Fibroblast of lung (primary cell): ENCODE measurements around the gene DAZAP2. TPM values are rescaled to one million over a fixed set of nuclear protein-coding genes. Genes with fewer than 3 reads are reported as not detected.
"Not testable (repeated sequence)": the region's sequence is repeated elsewhere in the genome, so short reads cannot be mapped to it uniquely, and the experiment has no call there.

ENCODE experiments used
- DNase-seq, 2 donors: peaks; one replicate each; pipeline versions ENCODE4 v3.0.0 to v3.0.0-alpha.2; 2010; ENCODE audit warnings: low read depth in 2 of 2
- H2AFZ ChIP-seq: 2 replicates; pipeline ENCODE4 v1.5.1; 2012; ENCODE audit warnings: low read length, control low read depth, inconsistent platforms
- H3K27ac ChIP-seq: 2 replicates; pipeline ENCODE4 v1.5.1; 2011; ENCODE audit warnings: low read length, control low read depth; ENCODE audit not compliant: insufficient read depth
- H3K27me3 ChIP-seq: 2 replicates; pipeline ENCODE4 v1.5.1; 2011; ENCODE audit warnings: mild to moderate bottlenecking, low read length; ENCODE audit not compliant: control insufficient read depth, insufficient read depth
- H3K36me3 ChIP-seq: 2 replicates; pipeline ENCODE4 v1.5.1; 2011; ENCODE audit warnings: low read length; ENCODE audit not compliant: control insufficient read depth, insufficient read depth
- H3K4me1 ChIP-seq: 2 replicates; pipeline ENCODE4 v1.5.1; 2011; ENCODE audit warnings: low read length; ENCODE audit not compliant: control insufficient read depth, insufficient read depth; ENCODE audit errors: extremely low read depth
- H3K4me2 ChIP-seq: 2 replicates; pipeline ENCODE4 v1.5.1; 2011; ENCODE audit warnings: low read length, control low read depth; ENCODE audit not compliant: insufficient read depth; ENCODE audit errors: extremely low read depth
- H3K4me3 ChIP-seq, 4 experiments: fragments of 200-600 bp in 1 of 4; sonication (generic) in 1 of 4; replicated peaks in 1 of 4; 2 replicates each; pipeline ENCODE4 v1.5.1; 2011 to 2016; ENCODE audit warnings: low read length in 4 of 4, low read depth in 3 of 4, mild to moderate bottlenecking in 3 of 4, control low read depth in 2 of 4, inconsistent platforms in 1 of 4, mixed read lengths in 1 of 4; ENCODE audit not compliant: insufficient read depth in 1 of 4; ENCODE audit errors: control extremely low read depth in 1 of 4
- H3K79me2 ChIP-seq: 2 replicates; pipeline ENCODE4 v1.5.1; 2012; ENCODE audit warnings: mild to moderate bottlenecking, low read length, inconsistent platforms; ENCODE audit not compliant: control insufficient read depth, insufficient read depth
- H3K9ac ChIP-seq: 2 replicates; pipeline ENCODE4 v1.5.1; 2011; ENCODE audit warnings: mild to moderate bottlenecking, low read length, control low read depth; ENCODE audit not compliant: insufficient read depth
- H3K9me3 ChIP-seq: 2 replicates; pipeline ENCODE4 v1.5.1; 2012; ENCODE audit warnings: low read depth, low read length; ENCODE audit not compliant: control insufficient read depth, insufficient read depth
- H4K20me1 ChIP-seq: 2 replicates; pipeline ENCODE4 v1.5.1; 2011; ENCODE audit warnings: low read length; ENCODE audit not compliant: control insufficient read depth, insufficient read depth; ENCODE audit errors: extremely low read depth
- EZH2 ChIP-seq: IDR thresholded peaks from 2 replicates; pipeline ENCODE4 v1.5.1; 2012; ENCODE audit warnings: low read length, control low read depth, mild to moderate bottlenecking; ENCODE audit errors: missing control alignments
- polyA plus RNA-seq, 2 donors: library from polyadenylated mRNA; depleted of rRNA in 1 of 2; stranded (reverse) in 1 of 2; unstranded in 1 of 2; fragments of >200 nt; gene quantifications; 2 replicates each; pipeline ENCODE4 v1.2.1, GENCODE V29; 2011 to 2012; ENCODE audit warnings: missing spikeins in 1 of 2
- total RNA-seq: library from RNA; depleted of rRNA; stranded (reverse); fragments of >200 nt; gene quantifications from 2 replicates; pipeline ENCODE4 v1.2.1, GENCODE V29; 2014
- TF ChIP-seq, protein P1 (sequence below), 2 donors: IDR thresholded peaks in 1 of 2; conservative IDR thresholded peaks in 1 of 2; 1 replicate in 1 of 2; 2 replicates in 1 of 2; pipeline ENCODE4 v1.5.1; 2011 to 2012; ENCODE audit warnings: low read length in 2 of 2, control low read depth in 1 of 2, inconsistent platforms in 1 of 2, low read depth in 1 of 2, mild to moderate bottlenecking in 1 of 2

DAZAP2 gene
- total and polyA plus RNA-seq, 2 donors (not counting 1 experiment from before 2014, with no cell fraction given), result 59.6 to 303 TPM

DNA sequence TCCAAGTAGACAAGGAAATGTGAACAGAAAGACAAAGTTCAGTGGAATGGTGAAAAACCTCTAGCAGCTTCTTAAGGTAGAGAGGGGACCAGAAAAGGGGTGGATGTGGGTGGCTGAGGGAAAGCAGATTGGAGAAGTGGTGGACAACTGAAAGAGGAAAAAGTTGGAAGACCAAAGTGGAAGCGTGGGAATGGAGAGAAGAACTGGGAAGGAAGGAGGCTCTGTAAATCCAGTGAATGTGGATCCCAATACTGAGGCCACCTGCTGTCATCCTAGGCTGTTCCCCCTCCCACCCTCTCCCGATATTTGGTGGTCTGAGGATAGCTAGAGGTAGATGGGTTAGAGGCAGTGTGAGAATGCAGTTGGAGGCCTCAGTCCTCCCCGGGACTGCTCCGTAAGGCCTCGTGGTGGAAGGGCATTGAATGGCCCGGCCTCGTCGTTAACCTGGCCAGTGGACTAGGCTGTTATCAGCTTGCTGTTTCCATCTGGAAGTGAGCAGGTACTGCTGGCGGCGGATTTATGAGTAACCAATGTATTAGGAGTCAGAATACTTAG is 19.9 kb upstream of the DAZAP2 start:
- Histone ChIP-seq H3K4me1 (peaks cover 4% of the 10 kb centered on the region), H3K9me3 (no peaks in the 10 kb centered on the region), H3K79me2 (no peaks in the 10 kb centered on the region), H2AFZ (peak overlapping the region; percentile 69), H3K27me3 (no peaks in the 10 kb centered on the region), H3K4me3 (peak overlapping the region; percentile 60 to 82 (median 74)), H3K9ac (peak overlapping the region; percentile 88), H3K27ac (peak overlapping the region; percentile 81), H3K4me2 (peak overlapping the region; percentile 92), H4K20me1 (no peaks in the 10 kb centered on the region), H3K36me3 (no peaks in the 10 kb centered on the region)
- no peak for TF ChIP-seq EZH2
- TF ChIP-seq, protein P1, sequence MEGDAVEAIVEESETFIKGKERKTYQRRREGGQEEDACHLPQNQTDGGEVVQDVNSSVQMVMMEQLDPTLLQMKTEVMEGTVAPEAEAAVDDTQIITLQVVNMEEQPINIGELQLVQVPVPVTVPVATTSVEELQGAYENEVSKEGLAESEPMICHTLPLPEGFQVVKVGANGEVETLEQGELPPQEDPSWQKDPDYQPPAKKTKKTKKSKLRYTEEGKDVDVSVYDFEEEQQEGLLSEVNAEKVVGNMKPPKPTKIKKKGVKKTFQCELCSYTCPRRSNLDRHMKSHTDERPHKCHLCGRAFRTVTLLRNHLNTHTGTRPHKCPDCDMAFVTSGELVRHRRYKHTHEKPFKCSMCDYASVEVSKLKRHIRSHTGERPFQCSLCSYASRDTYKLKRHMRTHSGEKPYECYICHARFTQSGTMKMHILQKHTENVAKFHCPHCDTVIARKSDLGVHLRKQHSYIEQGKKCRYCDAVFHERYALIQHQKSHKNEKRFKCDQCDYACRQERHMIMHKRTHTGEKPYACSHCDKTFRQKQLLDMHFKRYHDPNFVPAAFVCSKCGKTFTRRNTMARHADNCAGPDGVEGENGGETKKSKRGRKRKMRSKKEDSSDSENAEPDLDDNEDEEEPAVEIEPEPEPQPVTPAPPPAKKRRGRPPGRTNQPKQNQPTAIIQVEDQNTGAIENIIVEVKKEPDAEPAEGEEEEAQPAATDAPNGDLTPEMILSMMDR (conservative IDR thresholded peaks at IDR 0.05 in 1 of 2, IDR thresholded peaks at IDR 0.05 in 1 of 2; ENCODE audit: low read depth in 1 of 2, low read length in 2 of 2), result no peak
- no peak for DNase-seq

DNA sequence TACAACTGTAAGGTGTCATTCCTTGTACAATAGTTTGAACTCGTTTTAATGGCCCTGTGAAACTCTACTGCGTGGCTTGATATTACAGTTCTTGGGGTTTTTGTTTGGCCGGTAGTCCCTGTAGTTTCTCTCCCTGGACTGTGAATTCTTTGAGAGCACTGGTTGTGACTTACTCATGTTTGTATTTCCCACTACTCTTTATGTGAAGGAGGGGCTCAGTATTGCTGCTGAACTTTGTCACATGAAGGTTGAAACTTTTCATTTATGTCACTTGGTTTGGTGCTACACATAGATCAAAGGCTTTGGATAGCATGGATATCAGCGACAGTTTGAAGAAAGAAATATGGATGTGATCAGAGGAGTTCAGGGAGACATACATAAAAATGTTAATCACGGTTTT is 19.3 kb upstream of the DAZAP2 start:
- Histone ChIP-seq H3K27ac (no peak overlapping the region), H3K9ac (no peak overlapping the region), H4K20me1 (no peaks in the 10 kb centered on the region), H3K4me2 (no peak overlapping the region), H3K27me3 (no peaks in the 10 kb centered on the region), H2AFZ (no peak overlapping the region), H3K4me1 (peaks cover 4% of the 10 kb centered on the region), H3K79me2 (no peaks in the 10 kb centered on the region), H3K4me3 (no peak overlapping the region), H3K36me3 (no peaks in the 10 kb centered on the region), H3K9me3 (no peaks in the 10 kb centered on the region)
- DNase-seq, result no peak
- TF ChIP-seq, protein P1 (conservative IDR thresholded peaks at IDR 0.05 in 1 of 2, IDR thresholded peaks at IDR 0.05 in 1 of 2; ENCODE audit: low read depth in 1 of 2, low read length in 2 of 2), result no peak
- TF ChIP-seq EZH2, result no peak

DNA sequence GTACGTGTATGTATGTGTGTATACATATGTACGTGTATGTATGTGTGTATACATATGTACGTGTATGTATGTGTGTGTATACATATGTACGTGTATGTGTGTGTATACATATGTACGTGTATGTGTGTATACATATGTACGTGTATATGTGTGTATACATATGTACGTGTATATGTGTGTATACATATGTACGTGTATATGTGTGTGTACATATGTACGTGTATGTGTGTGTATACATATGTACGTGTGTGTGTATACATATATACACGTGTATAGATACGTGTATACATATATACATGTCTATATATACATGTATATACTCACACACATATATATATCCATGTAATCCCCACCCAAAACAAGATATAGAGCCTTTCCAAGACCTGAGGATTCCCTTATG is 18.8 kb upstream of the DAZAP2 start:
- not testable (repeated sequence) for H3K79me2 ChIP-seq, H3K27ac ChIP-seq, H2AFZ ChIP-seq

More for the DNA sequence above, 18.8 kb upstream of the DAZAP2 start:
- H3K9me3 ChIP-seq, H3K4me1 ChIP-seq, H3K4me2 ChIP-seq, H3K4me3 ChIP-seq, DNase-seq, H4K20me1 ChIP-seq, H3K27me3 ChIP-seq, H3K36me3 ChIP-seq, H3K9ac ChIP-seq: not testable (repeated sequence)
